K562 (cell line): Measurements from ENCODE around the gene UBASH3A. TPM values are rescaled to one million over a fixed set of nuclear protein-coding genes. Genes with fewer than 3 reads are reported as not detected.

Experiments used
- CREB1 ChIP-seq, 2 experiments: sonication (generic) in 1 of 2; formaldehyde crosslinking in 1 of 2; IDR thresholded peaks; 2 replicates each; pipeline versions ENCODE4 v1.6.1 to v1.8.0; 2012 to 2022; ENCODE audit warnings: inconsistent platforms in 1 of 2, mild to moderate bottlenecking in 1 of 2, missing genetic modification reagents in 1 of 2, moderate library complexity in 1 of 2
- SIX5 ChIP-seq, 2 experiments: IDR thresholded peaks; 2 replicates each; pipeline ENCODE4 v1.6.1; 2011; ENCODE audit warnings: low read length in 2 of 2, borderline replicate concordance in 1 of 2, low read depth in 1 of 2, mild to moderate bottlenecking in 1 of 2, moderate library complexity in 1 of 2; ENCODE audit not compliant: insufficient read depth in 1 of 2
- ZNF318 ChIP-seq, 2 experiments: fragments of 450-650 bp; IDR thresholded peaks; 2 replicates each; pipeline ENCODE4 v1.6.1; 2016; ENCODE audit warnings: mild to moderate bottlenecking in 2 of 2, borderline replicate concordance in 1 of 2, low read depth in 1 of 2, moderate library complexity in 1 of 2
- polyA plus RNA-seq, 8 experiments: library from polyadenylated mRNA; depleted of rRNA in 4 of 8; stranded (reverse) in 5 of 8; unstranded in 3 of 8; fragments of >200 nt; fragmentation: Nextera tagmentation in 2 of 8; fragmentation: Illumina TruSeq in 1 of 8; extraction: Ambion mirVana in 2 of 8; extraction: Trizol in 1 of 8; gene quantifications; 2 replicates each; pipeline versions ENCODE4 v1.2.1 to v1.2.3, GENCODE V29; 2011 to 2014; ENCODE audit warnings: inconsistent platforms in 1 of 8, missing spikeins in 1 of 8
- total RNA-seq, 7 experiments: library from RNA; depleted of rRNA in 6 of 7; stranded (reverse); fragments of >200 nt in 6 of 7; fragmentation: Illumina TruSeq in 2 of 7; extraction: Trizol in 2 of 7; gene quantifications; 2 replicates each; pipeline versions ENCODE4 v1.2.1 to v1.2.3, GENCODE V29; 2011 to 2021; ENCODE audit warnings: low replicate concordance in 1 of 7

The UBASH3A gene
- total and polyA plus RNA-seq, 9 of the 15 experiments (the other 6 are each of a cell fraction or from before 2014, with no cell fraction given): 0.23 to 1.8 (median 1.1) TPM

GRCh38 chr21:42486531-42486930 lies 82.8 kb downstream of the UBASH3A start (continued):
- TF ChIP-seq ZNF318 (IDR thresholded peaks at IDR 0.05; ENCODE audit: borderline replicate concordance in 1 of 2, low read depth in 1 of 2): no peak
- no peak for TF ChIP-seq CREB1 (IDR thresholded peaks at IDR 0.05)
- no peak for TF ChIP-seq CREB1 (CRISPR knock-in tag; IDR thresholded peaks at IDR 0.05)
- no peak for TF ChIP-seq SIX5 (IDR thresholded peaks at IDR 0.05; ENCODE audit: borderline replicate concordance in 1 of 2, insufficient read depth in 1 of 2, low read depth in 1 of 2, low read length in 2 of 2)
